ENCODE results near the gene DNAJC16.

DNA sequence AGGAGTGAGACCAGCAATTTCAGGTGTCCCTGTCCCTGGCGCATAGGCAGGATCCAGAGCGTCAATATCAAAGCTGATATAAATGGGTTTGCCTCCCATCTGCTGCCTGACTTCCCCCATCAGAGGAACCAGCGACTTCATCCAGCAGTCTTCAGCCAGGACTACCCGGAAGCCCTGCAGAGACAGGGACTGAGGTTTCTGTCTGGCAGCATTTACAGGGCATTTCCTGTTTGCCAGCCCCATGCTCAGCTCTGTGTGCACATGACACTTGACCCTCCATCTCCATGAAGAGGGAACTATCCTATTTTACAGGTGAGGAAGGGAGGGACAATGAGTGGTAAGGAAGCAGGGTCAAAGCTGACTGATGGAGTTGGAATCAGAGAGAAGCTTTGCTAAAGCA, 51.0 kb downstream of the DNAJC16 start:
- TF ChIP-seq CTCF (IDR thresholded peaks at IDR 0.05) = no peak
- TF ChIP-seq POLR2A (IDR thresholded peaks at IDR 0.05) = no peak
